Stimulated activated CD4-positive, alpha-beta T cell treated with anti-CD3 and anti-CD28 coated beads, TNF-alpha, amount 100 ng/mL, for 24 hours (primary cell): ENCODE measurements around the gene CREBL2.
A peak's percentile ranks its signal among the peaks of the same experiment; 100 is the strongest.
"Not testable (repeated sequence)": the region's sequence is repeated elsewhere in the genome, so short reads cannot be mapped to it uniquely, and the experiment has no call there.

ENCODE experiments used
- DNase-seq, 3 experiments: peaks; one replicate each; pipeline ENCODE4 v3.0.0-alpha.2; 2020; ENCODE audit warnings: low read depth in 3 of 3

The CREBL2 gene

DNA sequence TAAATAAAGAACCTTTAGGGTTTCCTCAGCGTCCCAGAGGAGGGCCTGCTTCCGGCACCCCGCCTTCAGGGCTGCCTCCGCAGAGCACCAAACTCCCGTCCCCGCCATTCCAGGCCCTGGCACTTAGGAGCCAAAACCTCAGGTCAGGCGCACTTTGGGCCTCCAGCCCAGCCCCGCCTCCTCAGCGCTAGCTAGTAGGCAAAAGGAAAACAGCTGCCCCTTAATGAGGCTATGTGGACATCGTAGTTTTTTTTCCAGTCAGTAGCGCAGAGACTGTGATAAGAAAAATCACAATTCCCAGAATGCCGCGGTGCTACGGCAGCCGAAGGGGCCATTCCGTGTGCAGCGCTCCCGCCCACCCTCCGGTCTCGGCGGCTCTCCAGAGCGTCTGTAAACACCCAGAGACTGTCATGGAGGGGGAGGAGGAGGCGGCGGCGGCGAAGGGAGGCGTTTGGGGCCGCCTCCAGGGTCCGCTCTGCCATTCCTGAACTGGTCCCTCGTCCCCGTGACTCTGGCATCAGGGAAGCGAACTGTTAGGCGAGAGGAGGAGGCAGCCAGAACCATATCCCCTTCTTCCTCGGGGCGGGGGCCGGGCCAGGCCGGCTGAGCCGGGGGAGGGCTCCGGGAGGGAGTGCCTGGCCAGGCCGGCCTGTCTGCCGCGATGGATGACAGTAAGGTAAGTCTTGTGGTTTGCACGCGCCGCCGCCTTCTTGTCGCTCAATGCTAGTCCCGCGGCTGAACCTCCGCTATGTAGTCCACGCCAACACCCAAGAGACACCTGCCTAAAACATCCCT is at the start of gene CREBL2:
CREBL2 (plus strand) TSS at position 365 of the 795 bp plus-strand sequence; CDS start at position 662, 297 bp downstream.
- peak; percentile 71 to 84 (median 74) for DNase-seq

DNA sequence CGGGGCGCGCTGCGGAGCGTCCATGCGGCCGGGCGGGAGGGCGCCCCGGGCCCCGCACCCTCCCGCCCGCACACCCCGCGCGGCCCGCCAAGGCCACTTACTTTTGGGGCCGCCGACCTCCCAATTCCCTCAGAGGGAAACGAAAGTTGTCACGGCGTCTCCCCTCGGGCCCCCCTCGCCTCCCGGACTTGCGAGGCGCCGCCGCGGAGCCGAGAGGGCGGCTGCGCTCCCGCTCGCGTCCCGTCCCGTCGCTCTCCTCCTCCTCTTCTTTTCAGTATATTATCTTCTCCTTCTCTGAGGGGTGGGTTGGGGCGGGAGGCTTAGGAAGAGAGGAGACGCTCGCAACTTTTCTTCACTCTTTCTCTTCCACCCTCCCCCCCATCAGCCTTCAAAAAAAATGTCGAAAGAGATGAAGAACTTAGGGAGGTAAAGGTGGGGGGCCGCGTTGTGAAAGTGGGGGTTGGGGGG is 49.6 kb upstream of the CREBL2 start:
- DNase-seq, result peak in 1 of 3 experiments; percentile 6

DNA sequence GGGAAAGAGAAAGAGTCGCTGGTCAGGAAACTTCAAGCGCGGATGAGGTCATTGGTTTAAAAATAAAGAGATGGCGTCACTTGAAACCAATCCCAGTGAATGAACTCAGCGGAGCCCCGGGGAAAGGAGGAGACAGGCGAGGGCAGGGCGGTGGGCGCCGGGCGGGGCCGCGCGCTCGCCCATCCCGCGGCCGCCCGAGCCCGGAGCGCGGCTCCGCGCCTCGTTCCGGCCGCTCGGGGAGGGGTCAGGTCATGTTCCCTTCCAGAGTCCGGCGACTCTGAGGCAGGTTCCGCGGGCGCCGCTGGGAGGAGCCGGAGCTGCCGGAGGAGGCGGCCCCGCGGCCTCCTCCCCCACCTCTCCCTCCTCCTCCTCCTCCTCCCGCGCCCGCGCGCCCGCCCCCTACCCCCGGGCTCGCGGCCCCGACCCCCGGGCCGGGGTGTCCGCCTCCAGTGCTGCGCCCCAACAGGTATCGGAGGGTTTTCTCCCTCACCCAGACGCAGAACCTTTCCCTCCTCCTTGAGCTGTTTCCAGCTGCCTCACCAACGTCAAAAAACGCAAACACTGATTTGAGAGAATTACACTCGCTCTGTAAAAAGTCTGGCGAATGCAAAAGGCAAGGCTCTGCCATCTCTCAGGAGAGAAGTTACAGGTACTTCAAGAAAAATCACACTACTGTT is 49.0 kb upstream of the CREBL2 start, which contains the start of gene DUSP16:
DUSP16 (minus strand) TSS at position 279 of the 677 bp plus-strand sequence. CDS start 41,765 bp downstream, outside the sequence.
- peak; percentile 37 to 64 (median 48) for DNase-seq

DNA sequence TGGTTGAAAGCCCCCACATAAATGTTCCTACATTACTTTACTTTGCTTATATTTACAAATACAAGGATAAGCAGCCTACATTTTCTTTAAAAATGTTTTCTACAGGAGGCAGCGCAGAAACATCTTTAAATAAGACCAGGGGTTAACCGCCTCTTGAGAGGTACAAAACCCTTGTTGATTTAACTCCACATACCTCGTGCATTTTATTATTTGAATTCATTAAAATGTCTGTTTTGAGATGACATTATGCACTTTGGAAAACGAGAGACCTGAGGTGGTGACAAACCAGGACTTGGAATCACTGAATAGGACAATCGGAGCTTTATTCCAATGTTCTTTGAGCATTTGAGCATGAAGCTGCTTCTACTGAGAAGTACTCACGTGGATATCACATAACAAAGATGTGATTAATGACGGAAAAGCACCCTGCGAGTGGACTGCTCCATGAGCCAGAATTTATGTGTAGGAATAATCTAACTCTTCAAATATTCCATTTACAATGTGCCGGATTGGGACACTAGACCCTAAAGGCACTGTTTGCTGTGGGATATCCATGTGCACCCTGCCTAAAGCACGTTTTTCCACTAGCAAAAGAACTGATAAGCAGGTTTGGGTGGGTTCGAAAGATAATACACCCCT is 48.3 kb upstream of the CREBL2 start:
- no peak for DNase-seq

- no peak for DNase-seq
Observed at GRCh38 chr12:12564911-12565310, 46.8 kb upstream of the CREBL2 start.

DNA sequence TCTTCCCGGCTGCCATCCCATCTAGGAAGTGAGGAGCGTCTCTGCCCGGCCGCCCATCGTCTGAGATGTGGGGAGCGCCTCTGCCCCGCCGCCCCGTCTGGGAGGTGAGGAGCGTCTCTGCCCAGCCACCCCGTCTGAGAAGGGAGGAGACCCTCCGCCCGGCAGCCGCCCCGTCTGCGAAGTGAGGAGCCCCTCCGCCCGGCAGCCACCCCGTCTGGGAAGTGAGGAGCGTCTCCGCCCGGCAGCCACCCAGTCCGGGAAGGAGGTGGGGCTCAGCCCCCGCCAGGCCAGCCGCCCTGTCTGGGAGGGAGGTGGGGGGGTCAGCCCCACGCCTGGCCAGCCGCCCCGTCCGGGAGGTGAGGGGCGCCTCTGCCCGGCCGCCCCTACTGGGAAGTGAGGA is 45.7 kb upstream of the CREBL2 start:
- DNase-seq, result not testable (repeated sequence)

DNA sequence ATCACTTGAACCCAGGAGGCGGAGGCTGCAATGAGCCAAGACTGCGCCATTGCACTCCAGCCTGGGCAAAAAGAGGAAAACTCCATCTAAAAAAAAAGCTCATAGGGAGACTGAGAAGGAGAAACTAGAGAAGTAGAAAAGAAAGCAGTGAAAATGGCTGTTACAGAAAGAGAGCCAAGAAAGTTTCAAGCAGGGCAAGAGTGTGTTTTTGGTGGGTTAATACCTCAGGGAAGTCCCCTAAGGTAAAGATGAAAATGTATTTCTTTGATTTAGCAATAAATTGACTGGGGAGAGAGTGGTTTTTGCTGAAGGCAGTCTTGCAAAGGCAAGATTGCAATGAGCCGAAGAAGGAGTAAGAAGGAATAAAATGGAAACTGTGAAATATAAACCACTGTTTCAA is 39.0 kb upstream of the CREBL2 start:
- no peak for DNase-seq

DNA sequence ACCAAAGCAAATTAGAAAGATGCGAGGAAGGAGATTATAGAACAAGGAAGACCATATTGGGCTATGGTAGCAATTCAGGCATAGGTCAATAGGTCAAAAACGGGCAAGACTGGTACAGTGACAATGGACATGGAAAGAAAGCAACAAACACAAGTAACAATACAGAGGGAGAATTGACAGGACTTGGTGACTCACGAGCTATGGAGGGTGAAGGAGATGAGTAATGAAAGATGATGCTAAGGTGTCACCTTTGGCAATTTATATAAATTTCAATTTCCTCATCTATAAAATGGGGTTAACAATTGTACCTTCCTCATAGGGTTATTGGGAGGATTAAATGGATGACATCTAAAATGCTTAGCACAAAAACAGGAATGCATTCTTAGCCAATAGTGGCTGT is 33.9 kb upstream of the CREBL2 start:
- DNase-seq, result no peak

- DNase-seq, result not testable (repeated sequence)
Observed at GRCh38 chr12:12580716-12581115, 31.0 kb upstream of the CREBL2 start.

GRCh38 chr12:12582193-12582881 is 29.3 kb upstream of the CREBL2 start:
- DNase-seq, result peak in 1 of 3 experiments; percentile 16

DNA sequence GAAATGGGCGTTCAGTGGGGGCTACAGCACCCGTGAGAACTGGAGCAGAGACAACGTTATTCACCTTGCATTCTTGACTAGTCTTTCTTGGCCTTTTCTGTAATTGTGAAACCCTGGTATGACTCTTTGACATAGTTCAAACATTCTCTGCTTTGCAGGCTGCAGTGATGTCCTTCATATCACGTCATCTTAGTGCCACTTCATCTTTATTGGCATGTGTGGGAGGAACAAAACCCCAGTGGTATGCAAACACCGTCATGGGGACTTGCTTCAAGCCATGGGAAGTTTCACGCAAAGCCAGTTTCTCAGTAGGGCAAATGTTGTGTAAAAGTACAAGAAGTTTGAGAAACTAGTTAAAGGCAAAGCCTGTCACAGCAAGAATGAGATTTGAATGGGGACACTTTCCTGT is 28.8 kb upstream of the CREBL2 start:
- DNase-seq, result peak; percentile 33 to 52 (median 45)

DNA sequence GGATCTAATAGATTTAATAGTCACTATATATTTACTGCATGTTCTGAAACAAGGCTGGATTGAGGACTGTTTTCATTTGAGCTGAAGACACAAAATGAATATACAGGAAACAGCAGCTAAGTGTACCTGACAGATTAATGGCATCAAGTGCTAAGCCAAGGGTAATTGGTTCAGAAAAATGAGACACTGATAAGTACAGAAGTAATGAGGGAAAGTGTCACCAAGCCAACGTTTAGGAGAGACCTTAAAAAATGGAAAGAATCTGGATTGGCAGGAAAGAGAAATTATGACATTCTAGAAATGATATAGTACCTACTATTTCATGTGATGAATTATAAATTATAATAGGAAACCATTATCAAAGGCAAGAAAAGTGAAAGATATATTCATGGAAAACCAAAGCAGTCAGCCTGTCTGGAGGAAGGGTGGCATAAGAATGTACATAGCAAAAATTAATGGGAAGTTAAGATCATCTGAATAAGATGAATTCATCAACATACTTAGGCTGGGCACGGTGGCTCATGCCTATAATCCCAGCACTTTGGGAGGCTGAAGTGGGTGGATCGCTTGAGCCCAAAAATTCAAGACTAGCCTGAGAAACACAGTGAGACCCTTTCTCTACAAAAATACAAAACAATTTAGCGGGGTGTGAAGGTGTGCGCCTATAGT is 28.0 kb upstream of the CREBL2 start:
- no peak for DNase-seq

GRCh38 chr12:12585115-12585863 is 26.4 kb upstream of the CREBL2 start:
- DNase-seq, result no peak

DNA sequence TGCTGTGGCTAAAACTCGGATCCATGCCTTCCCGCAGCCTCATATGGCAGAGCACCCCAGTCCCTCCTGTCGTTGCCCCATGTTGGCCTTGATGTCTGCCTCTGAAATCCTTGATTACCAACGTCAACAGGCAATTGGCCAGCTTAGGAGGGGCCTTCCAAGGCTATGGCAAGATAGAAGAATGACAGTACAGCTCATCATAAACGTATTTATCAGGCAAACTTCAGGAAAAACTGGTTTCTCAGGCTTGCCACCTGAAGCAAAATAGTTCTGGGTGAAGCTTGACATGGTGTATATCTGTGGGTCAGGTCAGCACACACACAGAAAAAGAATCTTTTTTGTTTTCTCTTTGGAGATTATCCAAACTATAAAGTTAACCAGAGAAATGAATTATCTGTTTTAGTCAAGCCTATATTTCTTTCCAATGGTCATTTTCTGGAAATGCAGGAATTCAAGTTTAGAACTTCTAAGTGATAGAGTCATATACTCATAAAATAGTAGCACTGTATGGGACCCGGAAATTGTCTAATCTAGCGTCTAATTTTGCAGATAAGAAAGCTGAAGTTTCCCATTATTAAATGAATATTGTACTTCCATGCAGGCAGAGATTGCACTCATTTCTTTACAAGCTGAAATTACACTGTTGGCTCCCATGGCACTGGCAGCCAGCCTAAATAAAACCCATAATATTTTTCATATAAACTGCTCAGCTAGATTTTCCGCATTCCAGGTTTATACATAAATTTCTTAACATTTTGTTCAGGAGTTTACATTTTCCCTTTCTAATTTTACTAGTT is 24.6 kb upstream of the CREBL2 start:
- DNase-seq, result no peak

- DNase-seq, result no peak
Observed at GRCh38 chr12:12587878-12588277, 23.8 kb upstream of the CREBL2 start.

DNA sequence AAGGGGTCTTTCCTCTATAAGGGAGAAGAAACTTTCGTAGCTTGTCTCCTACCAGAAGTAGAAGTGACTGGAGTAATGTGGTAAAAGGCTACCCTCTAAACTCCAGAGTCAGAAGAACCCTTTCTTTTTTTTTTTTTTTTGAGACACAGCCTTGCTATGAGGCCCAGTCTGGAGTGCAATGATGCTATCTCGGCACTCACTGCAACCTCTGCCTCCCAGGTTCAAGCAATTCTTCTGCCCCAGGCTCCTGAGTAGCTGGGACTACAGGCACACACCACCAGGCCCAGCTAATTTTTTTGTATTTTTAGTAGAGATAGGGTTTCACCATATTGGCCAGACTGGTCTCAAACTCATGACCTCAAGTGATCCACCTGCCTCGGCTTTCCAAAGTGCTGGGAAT is 23.2 kb upstream of the CREBL2 start:
- DNase-seq, result not testable (repeated sequence)

DNA sequence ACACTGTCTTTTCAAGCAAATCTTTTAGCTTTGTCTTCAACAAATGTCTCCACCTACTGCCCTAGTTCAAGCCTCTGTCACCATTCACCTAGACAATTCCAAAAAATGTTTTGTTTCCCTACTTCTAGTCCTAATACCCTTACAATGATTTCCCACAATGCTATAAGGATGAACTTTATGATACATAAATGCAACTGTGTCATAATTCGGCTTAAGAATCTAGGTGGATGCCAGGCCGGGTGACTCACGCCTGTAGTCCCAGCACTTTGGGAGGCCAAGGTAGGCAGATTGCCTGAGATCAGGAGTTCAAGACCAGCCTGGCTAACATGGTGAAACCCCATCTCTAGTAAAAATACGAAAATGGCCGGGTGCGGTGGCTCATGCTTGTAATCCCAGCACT is 20.7 kb upstream of the CREBL2 start:
- no peak for DNase-seq

- DNase-seq, result no peak
Observed at GRCh38 chr12:12592930-12593329, 18.7 kb upstream of the CREBL2 start.

- not testable (repeated sequence) for DNase-seq
Observed at GRCh38 chr12:12595929-12596328, 15.7 kb upstream of the CREBL2 start.

DNA sequence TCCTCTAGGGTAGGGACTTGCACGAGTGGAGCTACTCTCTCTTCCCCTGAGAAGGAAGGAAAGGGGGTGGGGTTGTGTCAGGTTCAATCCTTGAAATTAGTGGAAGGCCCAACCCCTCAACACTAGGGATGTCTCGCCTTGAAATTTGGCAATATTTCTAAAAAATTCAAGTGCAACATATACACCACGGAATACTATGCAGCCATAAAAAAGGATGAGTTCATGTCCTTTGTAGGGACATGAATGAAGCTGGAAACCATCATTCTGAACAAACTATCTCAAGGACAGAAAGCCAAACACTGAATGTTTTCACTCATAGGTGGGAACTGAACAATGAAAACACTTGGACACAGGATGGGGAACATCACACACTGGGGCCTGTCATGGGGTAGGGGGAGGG is 15.1 kb upstream of the CREBL2 start:
- not testable (repeated sequence) for DNase-seq
